A673 (cell line): ENCODE measurements around the gene ADGRA1. TPM values are rescaled to one million over a fixed set of nuclear protein-coding genes. Genes with fewer than 3 reads are reported as not detected.

Source experiments
- BruUV-seq: library from RNA; stranded (reverse); fragments of 400-500 nt; replicated peaks from 2 replicates; lab custom pipeline; 2021; lab: Mats Ljungman, UMichigan
- CTCF ChIA-PET: fragments of 300-600 bp; sonication (Branson Sonifier 250); formaldehyde crosslinking; loops from one replicate; lab custom pipeline; 2022; ENCODE audit warnings: antibody characterized with exemption; lab: Charles Lee
- POLR2A ChIA-PET: fragments of 300-600 bp; sonication (Branson Sonifier 250); formaldehyde crosslinking; loops from one replicate; lab custom pipeline; 2022; ENCODE audit warnings: antibody characterized with exemption; ENCODE audit not compliant: low non-redundant PET; lab: Charles Lee
- DNase-seq: peaks from one replicate; pipeline ENCODE4 v3.0.0-alpha.2; 2015; ENCODE audit warnings: low spot score
- H3K27ac ChIP-seq: fragments of 200-600 bp; sonication (generic); 2 replicates; pipeline ENCODE4 v1.5.1; 2016; ENCODE audit warnings: mixed run types, low read depth, mild to moderate bottlenecking, mixed read lengths, antibody characterized with exemption, low read length; ENCODE audit not compliant: poor library complexity, severe bottlenecking
- H3K27me3 ChIP-seq: fragments of 200-600 bp; sonication (generic); replicated peaks from 2 replicates; pipeline ENCODE4 v1.6.1; 2017; ENCODE audit warnings: mixed run types, low read depth, mild to moderate bottlenecking, mixed read lengths, antibody characterized with exemption, low read length; ENCODE audit not compliant: insufficient read depth, poor library complexity
- H3K36me3 ChIP-seq: fragments of 200-600 bp; sonication (generic); 2 replicates; pipeline ENCODE4 v1.6.1; 2016; ENCODE audit warnings: mixed run types, mild to moderate bottlenecking, mixed read lengths, antibody characterized with exemption, low read length; ENCODE audit not compliant: insufficient read depth, poor library complexity, severe bottlenecking
- H3K4me1 ChIP-seq: fragments of 200-600 bp; sonication (generic); 2 replicates; pipeline ENCODE4 v1.6.1; 2017; ENCODE audit warnings: mixed run types, mild to moderate bottlenecking, mixed read lengths, antibody characterized with exemption, low read length; ENCODE audit not compliant: insufficient read depth, poor library complexity, severe bottlenecking
- H3K4me3 ChIP-seq: fragments of 200-600 bp; sonication (generic); 2 replicates; pipeline ENCODE4 v1.5.1; 2016; ENCODE audit warnings: low read depth, mixed run types, mild to moderate bottlenecking, mixed read lengths, low read length; ENCODE audit not compliant: poor library complexity, severe bottlenecking
- H3K9me3 ChIP-seq: fragments of 200-600 bp; sonication (generic); 2 replicates; pipeline ENCODE4 v1.6.1; 2016; ENCODE audit warnings: mixed run types, low read depth, mild to moderate bottlenecking, mixed read lengths, antibody characterized with exemption, low read length; ENCODE audit not compliant: poor library complexity, severe bottlenecking
- CTCF ChIP-seq: fragments of 300-800, 200-600 bp; sonication (generic); conservative IDR thresholded peaks from 2 replicates; pipeline ENCODE4 v1.5.1; 2017; ENCODE audit warnings: low read depth, mild to moderate bottlenecking, antibody characterized with exemption, low read length, moderate library complexity, mixed read lengths
- EZH2 ChIP-seq: fragments of 200-600 bp; sonication (generic); IDR thresholded peaks from 2 replicates; pipeline ENCODE4 v1.6.1; 2017; ENCODE audit warnings: borderline replicate concordance, low read depth, mild to moderate bottlenecking, mixed read lengths, antibody characterized with exemption, low read length; ENCODE audit not compliant: poor library complexity, severe bottlenecking
- intact Hi-C: fragments of 100-400 bp; cut with micrococcal nuclease; formaldehyde crosslinking; loops from one replicate; pipeline ENCODE4 v1.10.0; 2022; ENCODE audit not compliant: unreplicated experiment
- total RNA-seq: library from RNA; stranded (reverse); gene quantifications from 2 replicates; pipeline ENCODE4 v1.2.3, GENCODE V29; 2021

ADGRA1 gene
- total RNA-seq, 1 experiment from 2014 or later = 0.82 TPM

DNA sequence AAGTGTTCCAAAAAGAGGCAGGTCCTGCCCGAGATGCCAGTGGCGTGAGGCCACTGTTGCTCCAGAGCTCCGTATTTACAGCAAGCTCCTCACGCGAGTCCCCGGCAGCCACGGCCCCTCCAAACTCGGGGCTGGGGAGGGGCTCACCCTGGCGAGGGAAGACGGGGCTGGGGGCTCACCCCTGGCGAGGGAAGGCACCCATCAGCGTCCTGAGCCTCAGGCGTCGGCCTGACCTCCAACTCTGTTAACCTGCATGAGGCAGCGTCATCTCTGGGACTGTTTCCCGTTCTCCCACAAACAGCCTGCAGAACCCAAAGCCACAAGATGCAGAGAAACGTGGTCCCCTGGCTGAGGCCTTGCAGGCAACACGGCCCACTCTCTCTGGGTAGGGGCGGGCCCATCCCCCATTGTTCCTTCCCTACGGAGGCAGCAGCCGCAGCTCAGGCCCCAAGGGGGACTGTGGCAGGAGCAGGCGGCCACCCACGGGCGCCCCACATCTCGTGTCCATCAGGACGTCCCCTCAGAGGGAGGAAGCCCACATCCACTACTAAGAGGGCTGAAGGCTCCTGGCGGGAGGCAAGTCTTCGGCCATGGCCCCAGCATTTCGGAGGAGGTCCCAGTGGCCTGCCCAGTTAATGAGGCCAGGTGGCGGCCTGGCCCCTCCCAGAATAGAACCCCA is 4.2 kb upstream of the ADGRA1 start:
- Histone ChIP-seq H3K4me1 (no peaks in the 10 kb centered on the region), H3K4me3 (no peak overlapping the region), H3K36me3 (no peaks in the 10 kb centered on the region), H3K9me3 (no peaks in the 10 kb centered on the region), H3K27ac (no peak overlapping the region), H3K27me3 (peaks cover 28% of the 10 kb centered on the region)
- no peak for DNase-seq
- ChIA-PET POLR2A (no interaction called here), CTCF (no interaction called here)
- no TSS peak for BruUV-seq
- TF ChIP-seq EZH2 (no peak), CTCF (no peak)
- intact Hi-C loops = no loop called here

DNA sequence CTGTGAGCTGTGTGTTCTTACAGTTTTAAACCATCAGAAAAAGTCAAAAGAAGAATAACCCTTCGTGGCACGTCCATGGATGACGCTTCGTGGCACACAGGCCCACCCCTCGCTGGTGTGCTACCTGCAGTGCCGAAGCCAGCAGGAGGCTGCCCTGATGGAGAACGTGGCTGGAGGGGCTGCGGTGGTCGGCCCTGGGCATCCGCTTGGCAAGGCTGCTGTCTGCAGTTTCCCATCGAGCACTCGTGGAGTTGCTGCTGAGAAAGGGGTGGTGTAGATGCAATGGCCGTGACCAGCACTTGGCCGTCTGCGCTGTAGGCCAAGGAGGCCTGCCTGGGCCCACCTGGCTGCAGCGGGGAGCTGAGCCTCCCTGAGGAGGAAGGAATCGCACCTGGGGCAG is 3.2 kb upstream of the ADGRA1 start:
- no peak overlapping the region for H3K27ac ChIP-seq
- TF ChIP-seq EZH2 (no peak), CTCF (no peak)
- no peaks in the 10 kb centered on the region for H3K36me3 ChIP-seq
- no peak for DNase-seq
- BruUV-seq = no TSS peak
- POLR2A ChIA-PET = interaction anchor here (0.6 kb wide), 1 partner anchor 310 kb away, joined by 3 read pairs; no protein-coding TSS in a partner anchor
- H3K4me3 ChIP-seq = no peak overlapping the region
- CTCF ChIA-PET = no interaction called here
- peaks cover 38% of the 10 kb centered on the region for H3K27me3 ChIP-seq
- intact Hi-C loops = no loop called here
- H3K9me3 ChIP-seq = no peaks in the 10 kb centered on the region
- no peaks in the 10 kb centered on the region for H3K4me1 ChIP-seq

- H3K36me3 ChIP-seq = no peaks in the 10 kb centered on the region
- ChIA-PET POLR2A (no interaction called here), CTCF (no interaction called here)
- H3K4me3 ChIP-seq = no peak overlapping the region
- no peak for DNase-seq
- peaks cover 41% of the 10 kb centered on the region for H3K27me3 ChIP-seq
- BruUV-seq = no TSS peak
- H3K27ac ChIP-seq = no peak overlapping the region
- intact Hi-C loops = no loop called here
- no peaks in the 10 kb centered on the region for H3K9me3 ChIP-seq
- TF ChIP-seq CTCF (no peak), EZH2 (no peak)
- H3K4me1 ChIP-seq = no peaks in the 10 kb centered on the region
Measured at GRCh38 chr10:133085251-133086125, 2.2 kb upstream of the ADGRA1 start.
